Muscle of leg (tissue), 16 donors: Measurements from ENCODE around the gene DUXA. TPM values are rescaled to one million over a fixed set of nuclear protein-coding genes. Genes with fewer than 3 reads are reported as not detected.
"Not testable (repeated sequence)": the region's sequence is repeated elsewhere in the genome, so short reads cannot be mapped to it uniquely, and the experiment has no call there.

Experiments
- DNase-seq: peaks from one replicate; pipeline ENCODE4 v3.0.0; 2013
- H3K27ac ChIP-seq: one replicate; pipeline ENCODE4 v1.5.1; 2013; ENCODE audit warnings: mild to moderate bottlenecking, low read length, control low read depth
- H3K27me3 ChIP-seq: one replicate; pipeline ENCODE4 v1.6.1; 2013; ENCODE audit warnings: low read length; ENCODE audit not compliant: control insufficient read depth, insufficient read depth
- H3K36me3 ChIP-seq: one replicate; pipeline ENCODE4 v1.6.1; 2013; ENCODE audit warnings: low read length; ENCODE audit not compliant: control insufficient read depth, insufficient read depth
- H3K4me1 ChIP-seq: one replicate; pipeline ENCODE4 v1.6.1; 2013; ENCODE audit warnings: low read length; ENCODE audit not compliant: control insufficient read depth, insufficient read depth
- H3K4me3 ChIP-seq: one replicate; pipeline ENCODE4 v1.5.1; 2013; ENCODE audit warnings: low read length, control low read depth
- H3K9me3 ChIP-seq: replicated peaks from 2 replicates; pipeline ENCODE4 v1.6.1; 2013; ENCODE audit warnings: low read depth, low read length; ENCODE audit not compliant: control insufficient read depth
- WGBS: methylation state at CpG from one replicate; pipeline ENCODE4 v1.1.5; 2013; ENCODE audit warnings: missing lambda C conversion rate; ENCODE audit not compliant: insufficient coverage; 5-methylcytosine and 5-hydroxymethylcytosine counted together
- long read RNA-seq, 11 donors: transcript quantifications; one replicate each; lab custom pipeline, GENCODE V29; 2026
- polyA plus RNA-seq, 8 donors: library from polyadenylated mRNA; unstranded; fragments of 120-200 nt; gene quantifications; one replicate each; pipeline versions ENCODE4 v1.2.1 to v1.2.3, GENCODE V29; 2013; ENCODE audit warnings: inconsistent platforms in 1 of 8, low replicate concordance in 1 of 8; ENCODE audit not compliant: insufficient read length in 8 of 8, insufficient read depth in 1 of 8
- total RNA-seq: library from RNA; stranded (reverse); fragments of 120-200 nt; gene quantifications from one replicate; pipeline ENCODE4 v1.2.4, GENCODE V29; 2013

The DUXA gene
- total RNA-seq (not detected), polyA plus RNA-seq (not detected)
- long read RNA-seq, donor 1, result 0 reads
- long read RNA-seq, donor 2, result 0 reads
- long read RNA-seq, donor 3, result 0 reads
- long read RNA-seq, donor 4, result 0 reads
- long read RNA-seq, donor 5, result 0 reads
- long read RNA-seq, donor 6, result 0 reads
- long read RNA-seq, donor 7, result 0 reads
- long read RNA-seq, donor 8, result 0 reads
- long read RNA-seq, donor 9, result 0 reads
- long read RNA-seq, donor 10, result 0 reads
- long read RNA-seq, donor 11, result 0 reads

DNA sequence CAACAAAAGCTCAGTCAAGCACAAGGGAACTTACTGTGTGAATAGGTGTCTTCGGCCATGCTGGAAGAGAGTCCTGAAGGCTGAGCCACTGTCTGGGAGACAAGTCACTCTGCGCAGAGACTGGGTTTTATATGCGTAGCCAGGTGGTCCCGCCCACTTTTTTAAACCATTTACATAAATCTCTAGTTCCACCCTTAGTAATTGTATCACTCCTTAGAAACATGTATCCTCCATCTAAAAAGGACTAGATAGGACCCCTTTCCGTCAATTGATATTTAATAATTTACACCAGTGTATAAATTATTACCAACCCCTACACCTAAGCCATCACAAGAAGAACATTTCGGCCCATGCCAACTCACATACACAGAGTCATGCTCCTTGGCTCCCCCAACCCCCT lies at the start of gene DUXA:
DUXA (minus strand) TSS at position 101 of the 400 bp plus-strand sequence; CDS start at position 59, 42 bp downstream.
- Histone ChIP-seq H3K4me1 (no peaks in the 10 kb centered on the region), H3K27ac (no peak within 1 kb of the TSS), H3K36me3 (no peaks in the 10 kb centered on the region), H3K9me3 (no peaks in the 10 kb centered on the region), H3K27me3 (peaks cover 2% of the 10 kb centered on the region), H3K4me3 (no peak within 1 kb of the TSS)
- DNase-seq, result no peak
- 83% methylated on average over 3 of the region's 6 CpGs for WGBS

DNA sequence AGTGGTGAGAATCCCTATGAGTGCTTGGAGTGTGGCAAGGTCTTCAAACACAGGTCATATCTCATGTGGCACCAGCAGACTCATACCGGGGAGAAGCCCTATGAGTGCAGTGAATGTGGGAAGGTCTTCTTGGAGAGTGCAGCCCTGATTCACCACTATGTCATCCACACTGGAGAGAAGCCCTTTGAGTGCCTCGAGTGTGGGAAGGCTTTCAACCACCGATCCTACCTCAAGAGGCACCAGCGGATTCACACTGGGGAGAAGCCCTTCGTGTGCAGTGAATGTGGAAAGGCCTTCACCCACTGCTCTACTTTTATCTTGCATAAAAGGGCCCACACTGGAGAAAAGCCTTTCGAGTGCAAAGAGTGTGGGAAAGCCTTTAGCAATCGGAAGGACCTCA lies 44.8 kb upstream of the DUXA start:
- Histone ChIP-seq H3K4me1 (no peaks in the 10 kb centered on the region), H3K4me3 (no peak overlapping the region), H3K27me3 (no peaks in the 10 kb centered on the region), H3K9me3 (peaks cover 2% of the 10 kb centered on the region), H3K36me3 (peaks cover 56% of the 10 kb centered on the region), H3K27ac (no peak overlapping the region)
- DNase-seq, result no peak
- no CpG with 5 or more reads among the region's 7 CpGs for WGBS

DNA sequence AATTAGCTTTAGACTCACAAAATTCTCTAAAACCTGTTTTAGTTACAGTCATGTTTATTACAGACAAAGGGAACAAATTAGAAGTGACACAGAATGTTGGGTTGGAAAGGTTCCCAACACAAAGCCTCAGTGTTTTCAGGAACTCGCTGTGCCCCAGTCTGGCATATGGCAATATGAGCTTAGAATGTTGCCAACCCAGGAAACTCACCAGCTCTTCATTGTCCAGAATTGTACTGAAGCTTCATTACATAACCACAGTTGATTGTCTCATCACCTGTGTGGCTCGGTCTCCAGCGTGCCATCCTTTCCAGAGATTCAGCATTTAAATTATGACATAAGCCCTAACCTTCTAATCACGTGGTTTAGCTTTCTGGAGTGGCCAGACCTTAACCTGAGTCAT lies 43.1 kb upstream of the DUXA start:
- DNase-seq, result no peak
- H3K27ac ChIP-seq, result no peak overlapping the region
- H3K36me3 ChIP-seq, result peaks cover 63% of the 10 kb centered on the region
- 89% methylated on average over 4 of the region's 4 CpGs for WGBS
- no peaks in the 10 kb centered on the region for H3K27me3 ChIP-seq
- peaks cover 2% of the 10 kb centered on the region for H3K9me3 ChIP-seq
- H3K4me3 ChIP-seq, result no peak overlapping the region
- no peaks in the 10 kb centered on the region for H3K4me1 ChIP-seq

DNA sequence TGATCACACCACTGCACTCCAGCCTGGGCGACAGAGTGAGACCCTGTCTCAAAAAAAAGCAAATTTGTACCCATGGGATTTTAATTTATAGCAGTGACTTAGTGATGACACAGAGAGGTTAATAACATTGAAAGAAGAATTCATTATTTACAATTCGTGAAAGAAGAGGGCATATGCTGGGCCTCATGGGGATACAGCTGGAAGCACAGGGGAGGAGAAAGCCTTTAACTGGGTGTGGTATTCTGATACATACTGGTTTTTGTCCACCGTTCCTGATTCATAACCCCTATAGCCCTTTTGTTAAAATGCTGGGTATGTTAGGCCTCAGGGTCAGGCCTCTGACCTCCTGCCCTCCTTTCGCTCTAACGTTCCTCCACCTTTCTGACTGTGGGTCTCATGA lies 34.9 kb upstream of the DUXA start:
- H3K27ac ChIP-seq, result no peak overlapping the region
- no peak overlapping the region for H3K4me3 ChIP-seq
- H3K36me3 ChIP-seq, result peaks cover 56% of the 10 kb centered on the region
- WGBS, result 88% methylated on average over 1 of the region's 5 CpGs
- H3K9me3 ChIP-seq, result no peaks in the 10 kb centered on the region
- DNase-seq, result no peak
- no peaks in the 10 kb centered on the region for H3K4me1 ChIP-seq
- no peaks in the 10 kb centered on the region for H3K27me3 ChIP-seq

DNA sequence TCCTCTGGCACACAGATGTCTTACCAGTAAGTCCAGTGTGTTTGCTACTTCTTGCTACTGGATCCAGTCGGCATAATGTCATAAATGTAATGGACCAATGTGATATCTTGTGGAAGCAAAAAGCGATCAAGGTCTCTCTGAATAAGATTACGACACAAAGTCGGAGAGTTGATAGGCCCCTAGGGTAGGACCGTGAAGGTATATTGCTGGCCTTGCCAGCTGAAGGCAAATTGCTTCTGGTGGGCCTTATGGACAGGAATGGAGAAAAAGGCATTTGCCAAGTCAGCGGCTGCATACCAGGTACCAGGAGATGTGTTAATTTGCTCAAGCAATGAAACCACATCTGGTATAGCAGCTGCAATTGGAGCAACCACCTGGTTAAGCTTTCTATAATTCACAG lies 30.6 kb upstream of the DUXA start:
- not testable (repeated sequence) for H3K27ac ChIP-seq, H3K9me3 ChIP-seq, DNase-seq, H3K4me1 ChIP-seq, H3K4me3 ChIP-seq, H3K27me3 ChIP-seq
- 92% methylated on average over 5 of the region's 6 CpGs for WGBS
- H3K36me3 ChIP-seq, result peaks cover 71% of the 10 kb centered on the region

DNA sequence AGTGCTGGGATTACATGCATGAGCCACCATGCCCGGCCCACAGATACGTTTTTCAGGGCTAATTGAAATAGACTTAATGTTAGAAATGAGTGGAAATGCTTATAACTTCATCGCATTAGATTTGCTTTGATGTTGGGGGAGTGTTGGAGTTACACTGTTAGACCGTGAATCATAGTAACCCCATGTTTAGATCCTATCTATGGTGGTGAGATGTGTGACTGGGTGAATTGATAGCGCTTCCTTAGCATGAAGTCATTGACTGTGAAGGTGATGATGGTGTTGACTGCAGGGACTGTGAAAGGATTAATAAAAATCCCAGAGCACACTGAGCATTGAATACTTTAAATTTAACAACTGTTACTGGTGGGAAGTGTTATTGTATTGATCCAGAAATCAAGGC lies 25.7 kb upstream of the DUXA start:
- DNase-seq, result no peak
- no peak overlapping the region for H3K27ac ChIP-seq
- WGBS, result 90% methylated on average over 4 of the region's 5 CpGs
- H3K9me3 ChIP-seq, result peaks cover 2% of the 10 kb centered on the region
- H3K4me1 ChIP-seq, result peaks cover 14% of the 10 kb centered on the region
- no peak overlapping the region for H3K4me3 ChIP-seq
- H3K36me3 ChIP-seq, result peaks cover 44% of the 10 kb centered on the region
- no peaks in the 10 kb centered on the region for H3K27me3 ChIP-seq

DNA sequence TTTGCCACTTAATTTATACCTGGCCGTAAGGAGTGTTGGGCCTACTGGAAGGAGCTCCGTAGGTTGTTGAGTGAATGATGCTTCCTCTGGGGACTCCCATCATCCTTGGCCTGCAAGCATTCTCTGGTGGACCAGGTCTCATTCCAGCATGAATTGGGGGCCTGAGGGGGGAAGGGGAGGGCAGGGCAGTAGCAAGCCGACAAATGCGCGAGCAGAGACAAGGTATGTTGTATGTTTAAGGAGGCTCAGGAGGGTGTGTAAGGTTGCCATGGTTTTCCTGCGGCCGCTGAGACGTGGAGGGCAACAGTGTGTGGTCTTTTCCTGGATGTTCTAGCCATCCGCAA lies 24.8 kb upstream of the DUXA start:
- peaks cover 5% of the 10 kb centered on the region for H3K9me3 ChIP-seq
- WGBS, result 4% methylated on average over 9 of the region's 9 CpGs
- peak overlapping the region; percentile 95 for H3K4me3 ChIP-seq
- peak overlapping the region; percentile 95 for H3K27ac ChIP-seq
- peak; percentile 12 for DNase-seq
- H3K27me3 ChIP-seq, result no peaks in the 10 kb centered on the region
- peaks cover 14% of the 10 kb centered on the region for H3K4me1 ChIP-seq
- peaks cover 36% of the 10 kb centered on the region for H3K36me3 ChIP-seq

DNA sequence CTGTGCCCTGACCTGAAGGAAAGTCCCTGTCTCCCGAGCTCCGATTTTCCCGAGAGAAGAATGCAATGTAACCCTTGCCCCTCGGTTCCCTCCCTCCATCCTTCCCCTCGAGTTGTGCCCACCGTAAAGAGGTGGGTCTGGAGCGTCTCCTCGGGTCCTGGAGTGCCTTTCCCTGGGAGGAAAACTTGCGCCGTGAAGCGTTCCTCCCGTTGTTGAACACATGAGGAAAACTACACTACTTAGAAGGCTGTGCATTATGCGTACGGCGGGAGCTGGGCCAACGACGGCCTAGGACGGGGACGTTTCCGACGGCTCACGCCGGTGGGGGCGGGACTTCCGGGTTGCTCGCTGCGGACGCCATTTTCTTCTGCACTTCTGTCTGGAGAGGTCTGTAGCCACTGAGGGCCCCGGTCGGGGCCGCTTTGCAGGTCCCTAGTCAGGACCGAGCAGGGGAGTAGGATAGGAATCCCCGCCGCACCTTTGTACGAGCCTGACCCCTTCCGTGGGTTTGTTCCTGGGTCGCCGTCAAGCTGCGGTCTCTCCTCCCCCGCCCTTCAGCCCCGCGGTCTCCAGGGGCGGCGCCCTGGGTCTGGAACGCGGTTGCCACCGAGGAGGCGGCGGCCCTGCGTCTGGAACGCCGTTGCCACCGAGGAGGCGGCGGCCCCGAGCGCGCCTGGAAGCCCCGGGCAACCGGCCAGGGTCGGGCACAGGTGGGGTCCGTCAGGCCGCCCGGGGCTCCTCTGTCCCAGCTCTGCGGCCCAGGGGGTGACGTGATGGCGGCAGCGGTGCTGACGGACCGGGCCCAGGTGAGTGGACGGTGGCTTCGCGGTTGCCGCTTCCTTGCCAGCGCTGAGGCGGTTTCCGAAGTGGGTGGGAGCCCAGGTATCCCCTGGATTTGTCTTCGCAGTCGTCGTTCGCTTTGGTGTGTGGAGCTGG lies 24.1 kb upstream of the DUXA start, which contains the start of gene ZNF264:
ZNF264 (plus strand) TSS at position 360 of the 936 bp plus-strand sequence; CDS start at position 774, 414 bp downstream.
- H3K4me1 ChIP-seq, result peaks cover 14% of the 10 kb centered on the region
- peak within 1 kb of the TSS; percentile 95 for H3K4me3 ChIP-seq
- peak; percentile 96 for DNase-seq
- H3K27ac ChIP-seq, result peak within 1 kb of the TSS; percentile 95
- no peaks in the 10 kb centered on the region for H3K27me3 ChIP-seq
- peaks cover 7% of the 10 kb centered on the region for H3K9me3 ChIP-seq
- H3K36me3 ChIP-seq, result peaks cover 30% of the 10 kb centered on the region
- WGBS, result 1% methylated on average over 68 of the region's 81 CpGs

DNA sequence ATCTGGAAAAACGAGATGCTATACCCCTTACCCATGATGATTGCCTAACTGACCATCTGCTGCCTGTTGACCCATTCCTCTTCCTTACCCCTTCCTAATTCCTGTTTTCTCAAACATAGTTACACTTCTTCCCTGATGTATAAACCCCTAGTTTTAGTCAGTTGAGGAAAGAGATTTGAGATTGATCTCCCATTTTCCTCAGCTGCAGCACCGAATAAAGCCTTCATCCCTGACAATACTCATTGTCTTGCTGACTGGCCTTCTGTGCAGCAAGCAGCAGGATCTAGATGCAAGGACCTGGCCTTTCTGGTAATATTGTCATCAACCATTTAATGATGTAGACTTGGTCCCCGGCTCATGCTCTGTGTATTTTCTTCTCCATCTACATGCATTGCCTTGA lies 23.0 kb upstream of the DUXA start:
- peaks cover 7% of the 10 kb centered on the region for H3K9me3 ChIP-seq
- no peak for DNase-seq
- H3K27ac ChIP-seq, result no peak overlapping the region
- H3K4me1 ChIP-seq, result peaks cover 14% of the 10 kb centered on the region
- H3K36me3 ChIP-seq, result peaks cover 21% of the 10 kb centered on the region
- H3K27me3 ChIP-seq, result no peaks in the 10 kb centered on the region
- H3K4me3 ChIP-seq, result no peak overlapping the region
- 73% methylated on average over 1 of the region's 3 CpGs for WGBS

DNA sequence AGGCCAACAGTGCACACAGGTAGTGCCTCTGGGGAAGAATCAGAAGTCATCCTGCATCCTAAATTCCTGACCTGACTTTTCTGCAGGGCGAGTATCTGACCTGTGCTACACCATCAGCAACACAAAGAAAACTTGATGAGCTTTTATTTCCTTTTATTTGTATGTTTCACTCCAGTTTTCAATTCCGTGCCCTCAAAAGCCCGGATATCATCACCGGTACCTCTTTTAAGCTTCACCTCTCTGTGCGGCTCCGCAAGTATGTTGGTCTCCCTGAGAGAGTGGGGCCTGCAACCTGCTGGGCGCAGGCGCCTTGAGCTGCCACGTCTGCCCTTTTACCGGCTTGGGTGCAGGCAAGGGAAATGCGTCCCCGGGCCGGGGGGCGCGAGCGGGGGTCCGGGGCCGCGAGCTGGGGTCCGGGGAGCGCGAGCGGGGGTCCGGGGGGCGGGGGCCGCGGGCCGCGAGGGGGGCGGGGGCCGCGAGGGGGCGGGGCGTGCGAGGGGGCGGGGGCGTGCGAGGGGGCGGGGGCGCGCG lies 4.3 kb upstream of the DUXA start:
- Histone ChIP-seq H3K27ac (peak overlapping the region; percentile 50), H3K27me3 (peaks cover 2% of the 10 kb centered on the region), H3K36me3 (no peaks in the 10 kb centered on the region), H3K9me3 (peaks cover 18% of the 10 kb centered on the region), H3K4me1 (no peaks in the 10 kb centered on the region), H3K4me3 (peak overlapping the region; percentile 28)
- 10% methylated on average over 6 of the region's 42 CpGs for WGBS
- peak; percentile 66 for DNase-seq
